ENCODE data around the gene CCDC3.
A peak's percentile ranks its signal among the peaks of the same experiment; 100 is the strongest.
"Not testable (repeated sequence)": the region's sequence is repeated elsewhere in the genome, so short reads cannot be mapped to it uniquely, and the experiment has no call there.

CCDC3 gene

GRCh38 chr10:13001041-13001886 is at the start of gene CCDC3:
CCDC3 (minus strand) TSS chr10:13001713; CDS start chr10:13001570, 143 bp downstream.
- DNase-seq = peak; percentile 72

GRCh38 chr10:13051126-13051694 is 49.7 kb upstream of the CCDC3 start:
- peak; percentile 2 for DNase-seq

- peak; percentile 15 for DNase-seq
These were observed 48.4 kb upstream of the CCDC3 start for GRCh38 chr10:13049774-13050420.

GRCh38 chr10:13048762-13049161 is 47.2 kb upstream of the CCDC3 start:
- no peak for DNase-seq

- no peak for DNase-seq
These were observed 46.2 kb upstream of the CCDC3 start for GRCh38 chr10:13047529-13048206.

- DNase-seq = peak; percentile 59
These were observed 45.5 kb upstream of the CCDC3 start for GRCh38 chr10:13046851-13047528.

GRCh38 chr10:13043520-13043919 is 42.0 kb upstream of the CCDC3 start:
- no peak for DNase-seq

GRCh38 chr10:13039761-13040160 is 38.2 kb upstream of the CCDC3 start:
- DNase-seq = peak; percentile 17

- peak; percentile 4 for DNase-seq
These were observed 36.9 kb upstream of the CCDC3 start for GRCh38 chr10:13038391-13038790.

- DNase-seq = no peak
These were observed 36.3 kb upstream of the CCDC3 start for GRCh38 chr10:13037832-13038231.

GRCh38 chr10:13036841-13037240 is 35.3 kb upstream of the CCDC3 start:
- no peak for DNase-seq

- DNase-seq = not testable (repeated sequence)
These were observed 34.2 kb upstream of the CCDC3 start for GRCh38 chr10:13035731-13036130.

GRCh38 chr10:13026873-13027272 is 25.4 kb upstream of the CCDC3 start:
- no peak for DNase-seq

- DNase-seq = no peak
These were observed 22.2 kb upstream of the CCDC3 start for GRCh38 chr10:13023754-13024153.

GRCh38 chr10:13019280-13019679 is 17.8 kb upstream of the CCDC3 start:
- DNase-seq = no peak

- DNase-seq = no peak
These were observed 16.7 kb upstream of the CCDC3 start for GRCh38 chr10:13018171-13018570.

- no peak for DNase-seq
These were observed 15.4 kb upstream of the CCDC3 start for GRCh38 chr10:13016886-13017285.

GRCh38 chr10:13016426-13016825 is 14.9 kb upstream of the CCDC3 start:
- DNase-seq = no peak

GRCh38 chr10:13006037-13006436 is 4.5 kb upstream of the CCDC3 start:
- DNase-seq = no peak

GRCh38 chr10:13003759-13004158 is 2.2 kb upstream of the CCDC3 start:
- no peak for DNase-seq

- no peak for DNase-seq
These were observed 1.5 kb upstream of the CCDC3 start for GRCh38 chr10:13003004-13003403.

- no peak for DNase-seq
These were observed 337 bp upstream of the CCDC3 start for GRCh38 chr10:13001887-13002212.

GRCh38 chr10:13000431-13000830 is 1.1 kb downstream of the CCDC3 start:
- no peak for DNase-seq
